Natural killer cell (primary cell): ENCODE measurements around the gene PDHA1. TPM values are rescaled to one million over a fixed set of nuclear protein-coding genes. Genes with fewer than 3 reads are reported as not detected.

ENCODE experiments used
- ATAC-seq, 3 donors: fragments of 150-1000 bp in 2 of 3; fragments of 200-7000 bp in 1 of 3; cut with Tn5 transposase; 1 replicate in 1 of 3; 2 replicates in 2 of 3; pipeline ENCODE4 v1.10.0; 2021; ENCODE audit warnings: mild to moderate bottlenecking in 2 of 3, moderate library complexity in 2 of 3
- DNase-seq, 2 donors: peaks; one replicate each; pipeline versions ENCODE4 v3.0.0 to v3.0.0-alpha.2; 2013 to 2021; ENCODE audit warnings: mixed read lengths in 1 of 2
- H3K27ac ChIP-seq: one replicate; pipeline ENCODE4 v1.5.1; 2013; ENCODE audit warnings: mild to moderate bottlenecking, low read length
- H3K27me3 ChIP-seq: one replicate; pipeline ENCODE4 v1.6.1; 2013; ENCODE audit warnings: low read length; ENCODE audit not compliant: control insufficient read depth, insufficient read depth
- H3K36me3 ChIP-seq: one replicate; pipeline ENCODE4 v1.6.1; 2013; ENCODE audit warnings: low read length; ENCODE audit not compliant: control insufficient read depth, insufficient read depth
- H3K4me1 ChIP-seq: one replicate; pipeline ENCODE4 v1.6.1; 2013; ENCODE audit warnings: low read length; ENCODE audit not compliant: control insufficient read depth, insufficient read depth
- H3K4me3 ChIP-seq: one replicate; pipeline ENCODE4 v1.5.1; 2013; ENCODE audit warnings: low read length
- H3K9me3 ChIP-seq: one replicate; pipeline ENCODE4 v1.6.1; 2013; ENCODE audit warnings: low read length; ENCODE audit not compliant: control insufficient read depth, insufficient read depth
- H3K27ac Mint-ChIP-seq, 2 donors: one replicate each; pipeline ENCODE4 v1.8.0; 2022; ENCODE audit warnings: mild to moderate bottlenecking in 2 of 2, mixed read lengths in 2 of 2, moderate library complexity in 1 of 2
- H3K27me3 Mint-ChIP-seq, 2 donors: one replicate each; pipeline ENCODE4 v1.8.0; 2022; ENCODE audit warnings: low read depth in 2 of 2, mixed read lengths in 2 of 2
- H3K36me3 Mint-ChIP-seq: one replicate; pipeline ENCODE4 v1.8.0; 2022; ENCODE audit warnings: mixed read lengths
- H3K4me1 Mint-ChIP-seq, 2 donors: one replicate each; pipeline ENCODE4 v1.8.0; 2022; ENCODE audit warnings: mixed read lengths in 2 of 2
- H3K4me3 Mint-ChIP-seq: one replicate; pipeline ENCODE4 v1.8.0; 2022; ENCODE audit warnings: mild to moderate bottlenecking, moderate library complexity, mixed read lengths
- H3K9me3 Mint-ChIP-seq, 2 donors: one replicate each; pipeline ENCODE4 v1.8.0; 2022; ENCODE audit warnings: mixed read lengths in 2 of 2
- WGBS: methylation state at CpG from one replicate; pipeline ENCODE4 v1.1.7; 2013; ENCODE audit warnings: missing lambda C conversion rate; ENCODE audit not compliant: insufficient coverage; 5-methylcytosine and 5-hydroxymethylcytosine counted together
- intact Hi-C: fragments of 100-400 bp; cut with micrococcal nuclease; formaldehyde crosslinking; loops from one replicate; pipeline ENCODE4 v1.14.2; 2022
- total RNA-seq, 4 donors: library from RNA; stranded (reverse); fragments of 120-200 nt in 1 of 4; gene quantifications; one replicate each; pipeline versions ENCODE4 v1.2.3 to v1.2.4, GENCODE V29; 2013 to 2022
- TF ChIP-seq, protein P1 (sequence below): fragments of 200-600 bp; IDR thresholded peaks from one replicate; pipeline ENCODE4 v1.8.0; 2022; ENCODE audit warnings: antibody characterized with exemption

Gene PDHA1
- total RNA-seq, 3 donors from 2014 or later (not counting 1 experiment from before 2014, with no cell fraction given): 131 to 164 (median 154) TPM

DNA sequence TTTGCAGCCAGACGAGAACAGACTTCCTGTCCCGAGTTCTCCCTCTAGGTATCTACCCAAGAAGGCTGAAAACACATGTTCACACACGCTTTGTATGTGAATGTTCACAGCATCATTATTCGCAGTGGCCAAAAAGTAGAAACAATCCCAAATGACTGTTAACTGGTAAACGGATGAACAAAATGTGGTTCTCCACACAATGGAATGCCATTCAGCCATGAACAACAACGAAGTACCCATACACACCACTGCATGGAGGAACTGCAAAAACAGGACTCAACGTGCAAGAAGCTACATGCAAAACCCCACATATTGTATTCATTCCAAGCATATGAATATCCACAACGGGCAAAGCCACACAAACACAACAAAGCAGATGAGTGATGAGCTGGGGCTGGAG lies 45.0 kb downstream of the PDHA1 start:
- Histone ChIP-seq H3K36me3 (no peaks in the 10 kb centered on the region), H3K4me3 (no peak overlapping the region), H3K27ac (no peak overlapping the region), H3K4me1 (no peaks in the 10 kb centered on the region), H3K27me3 (no peaks in the 10 kb centered on the region), H3K9me3 (no peaks in the 10 kb centered on the region)
- Mint-ChIP-seq H3K27me3 (peaks cover 0 to 4% of the 10 kb centered on the region in 2 donors), H3K4me1 (no peaks in the 10 kb centered on the region), H3K9me3 (no peaks in the 10 kb centered on the region), H3K4me3 (no peak overlapping the region), H3K27ac (no peak overlapping the region), H3K36me3 (no peaks in the 10 kb centered on the region)
- 83% methylated on average over 6 of the region's 8 CpGs for WGBS
- DNase-seq (no peak), ATAC-seq (no peak)
- intact Hi-C loops: no loop called here
- TF ChIP-seq, protein P1, sequence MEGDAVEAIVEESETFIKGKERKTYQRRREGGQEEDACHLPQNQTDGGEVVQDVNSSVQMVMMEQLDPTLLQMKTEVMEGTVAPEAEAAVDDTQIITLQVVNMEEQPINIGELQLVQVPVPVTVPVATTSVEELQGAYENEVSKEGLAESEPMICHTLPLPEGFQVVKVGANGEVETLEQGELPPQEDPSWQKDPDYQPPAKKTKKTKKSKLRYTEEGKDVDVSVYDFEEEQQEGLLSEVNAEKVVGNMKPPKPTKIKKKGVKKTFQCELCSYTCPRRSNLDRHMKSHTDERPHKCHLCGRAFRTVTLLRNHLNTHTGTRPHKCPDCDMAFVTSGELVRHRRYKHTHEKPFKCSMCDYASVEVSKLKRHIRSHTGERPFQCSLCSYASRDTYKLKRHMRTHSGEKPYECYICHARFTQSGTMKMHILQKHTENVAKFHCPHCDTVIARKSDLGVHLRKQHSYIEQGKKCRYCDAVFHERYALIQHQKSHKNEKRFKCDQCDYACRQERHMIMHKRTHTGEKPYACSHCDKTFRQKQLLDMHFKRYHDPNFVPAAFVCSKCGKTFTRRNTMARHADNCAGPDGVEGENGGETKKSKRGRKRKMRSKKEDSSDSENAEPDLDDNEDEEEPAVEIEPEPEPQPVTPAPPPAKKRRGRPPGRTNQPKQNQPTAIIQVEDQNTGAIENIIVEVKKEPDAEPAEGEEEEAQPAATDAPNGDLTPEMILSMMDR: no peak

DNA sequence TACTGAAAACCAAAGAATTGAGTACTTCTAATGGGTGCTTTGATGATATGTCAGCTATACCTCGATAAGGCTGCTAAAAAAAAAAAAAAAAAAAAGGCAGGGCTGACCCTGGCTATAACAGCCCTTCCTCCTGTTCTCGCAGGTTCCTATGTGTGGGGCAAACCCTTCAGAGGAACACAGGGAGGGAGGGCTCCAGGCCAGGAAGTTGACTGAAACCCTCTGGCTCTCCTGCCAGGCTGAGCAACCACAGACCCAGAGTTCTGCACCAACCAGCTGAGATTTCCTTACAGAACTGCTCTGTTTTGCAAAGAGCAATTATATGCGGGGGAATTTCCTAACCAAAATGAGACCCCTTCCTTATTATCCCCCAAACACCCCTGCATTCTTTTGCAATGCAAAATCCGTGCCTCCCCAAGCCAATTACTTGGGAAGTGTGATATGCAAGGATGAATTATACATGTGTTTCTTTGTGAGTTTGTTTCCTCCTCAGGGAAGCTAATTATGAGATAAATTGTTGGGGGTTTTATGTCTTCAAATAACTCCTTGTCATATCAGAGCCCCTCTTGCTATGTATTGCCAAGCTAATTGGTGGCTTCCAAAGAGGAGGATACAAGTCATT lies 45.6 kb downstream of the PDHA1 start:
- H3K4me1 Mint-ChIP-seq: no peaks in the 10 kb centered on the region
- WGBS: 10% methylated on average over 2 of the region's 4 CpGs
- no peaks in the 10 kb centered on the region for H3K9me3 ChIP-seq
- TF ChIP-seq, protein P1: no peak
- H3K27ac Mint-ChIP-seq: no peak overlapping the region
- no peak overlapping the region for H3K27ac ChIP-seq
- no peaks in the 10 kb centered on the region for H3K27me3 Mint-ChIP-seq
- H3K36me3 Mint-ChIP-seq: no peaks in the 10 kb centered on the region
- ATAC-seq: no peak
- intact Hi-C loops: no loop called here
- no peaks in the 10 kb centered on the region for H3K9me3 Mint-ChIP-seq
- H3K36me3 ChIP-seq: no peaks in the 10 kb centered on the region
- no peak overlapping the region for H3K4me3 Mint-ChIP-seq
- no peak for DNase-seq
- no peaks in the 10 kb centered on the region for H3K27me3 ChIP-seq
- no peaks in the 10 kb centered on the region for H3K4me1 ChIP-seq
- H3K4me3 ChIP-seq: no peak overlapping the region

DNA sequence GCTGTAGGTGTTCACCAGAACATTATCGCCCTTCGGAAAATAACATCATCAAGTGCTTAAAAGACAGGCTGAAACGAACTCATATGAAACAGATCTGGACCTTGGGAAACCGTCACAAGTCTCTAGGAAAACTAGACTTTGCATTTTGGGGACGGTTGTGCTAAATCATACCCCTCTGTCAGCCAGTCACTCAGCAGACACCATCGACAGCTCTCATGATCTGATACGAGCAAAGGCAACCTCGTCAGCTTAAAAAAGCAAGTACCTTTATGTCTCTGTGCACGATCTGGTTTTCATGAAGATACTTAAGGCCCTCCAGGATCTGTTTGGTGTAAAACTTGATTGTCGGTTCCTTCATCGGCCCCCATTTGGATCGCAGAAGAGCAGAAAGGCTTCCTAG lies 48.4 kb downstream of the PDHA1 start:
- no peak for DNase-seq
- no peak for ATAC-seq
- H3K27me3 Mint-ChIP-seq: no peaks in the 10 kb centered on the region
- Histone ChIP-seq H3K4me3 (no peak overlapping the region), H3K4me1 (no peaks in the 10 kb centered on the region), H3K27me3 (no peaks in the 10 kb centered on the region), H3K36me3 (no peaks in the 10 kb centered on the region), H3K9me3 (no peaks in the 10 kb centered on the region), H3K27ac (no peak overlapping the region)
- intact Hi-C loops: no loop called here
- H3K27ac Mint-ChIP-seq: no peak overlapping the region
- H3K4me1 Mint-ChIP-seq: no peaks in the 10 kb centered on the region
- no peaks in the 10 kb centered on the region for H3K9me3 Mint-ChIP-seq
- H3K36me3 Mint-ChIP-seq: no peaks in the 10 kb centered on the region
- H3K4me3 Mint-ChIP-seq: no peak overlapping the region
- 95% methylated on average over 12 of the region's 12 CpGs for WGBS
- TF ChIP-seq, protein P1: no peak

DNA sequence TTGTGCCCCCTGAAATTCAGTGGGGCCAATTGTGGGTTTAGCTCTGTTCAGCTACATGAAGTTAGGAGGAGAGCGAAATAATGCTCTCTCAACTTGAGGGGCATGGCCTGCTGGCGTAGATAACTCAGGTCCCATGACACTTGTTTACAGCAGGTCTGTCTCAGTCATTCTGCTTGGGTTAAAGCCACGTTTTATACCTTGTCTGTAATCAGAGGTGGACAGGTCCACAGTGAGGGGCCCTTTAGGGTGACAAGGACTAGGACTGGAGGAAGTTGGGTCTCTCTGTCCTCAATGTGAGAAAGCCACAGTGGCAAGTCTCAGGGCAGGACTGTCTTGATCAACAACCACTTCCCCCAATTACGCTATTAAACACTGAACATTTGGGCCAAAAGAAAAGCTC lies 49.0 kb downstream of the PDHA1 start:
- Mint-ChIP-seq H3K4me3 (no peak overlapping the region), H3K36me3 (no peaks in the 10 kb centered on the region), H3K9me3 (no peaks in the 10 kb centered on the region), H3K27ac (no peak overlapping the region), H3K27me3 (no peaks in the 10 kb centered on the region), H3K4me1 (no peaks in the 10 kb centered on the region)
- Histone ChIP-seq H3K4me3 (no peak overlapping the region), H3K9me3 (no peaks in the 10 kb centered on the region), H3K27ac (no peak overlapping the region), H3K36me3 (no peaks in the 10 kb centered on the region), H3K4me1 (no peaks in the 10 kb centered on the region), H3K27me3 (no peaks in the 10 kb centered on the region)
- TF ChIP-seq, protein P1: no peak
- ATAC-seq: no peak
- 60% methylated on average over 4 of the region's 4 CpGs for WGBS
- intact Hi-C loops: no loop called here
- DNase-seq: no peak
